ENCODE measurements around the gene GTF3C4.

The GTF3C4 gene

GRCh38 chr9:132699956-132700355 lies 29.7 kb downstream of the GTF3C4 start:
- no peak overlapping the region for H3K4me2 ChIP-seq (ENCODE audit: insufficient read depth, low read length, poor library complexity, severe bottlenecking)
- H3K27ac ChIP-seq (replicated peaks; ENCODE audit: low read length) = no peak overlapping the region
- H3K36me3 ChIP-seq (replicated peaks in 1 of 2; ENCODE audit: control insufficient read depth in 2 of 2, insufficient read depth in 2 of 2, low read length in 2 of 2) = no peaks in the 10 kb centered on the region
- H3K4ac ChIP-seq (ENCODE audit: low read length) = no peak overlapping the region
- WGBS, 2 donors (ENCODE audit: extremely low coverage in 2 of 2, insufficient read length in 2 of 2, insufficient replicate concordance in 1 of 2) = no CpG with 5 or more reads among the region's 1 CpG
- H3K9me3 ChIP-seq (replicated peaks in 1 of 2; ENCODE audit: control insufficient read depth in 2 of 2, insufficient read depth in 1 of 2, low read depth in 1 of 2, low read length in 2 of 2) = peaks cover 6 to 26% of the 10 kb centered on the region in 2 donors
- H4K8ac ChIP-seq (ENCODE audit: low read depth, low read length) = no peak overlapping the region
- no peak overlapping the region for H3K23ac ChIP-seq (ENCODE audit: low read depth, low read length, poor library complexity)
- H3K4me1 ChIP-seq (ENCODE audit: control insufficient read depth in 2 of 2, insufficient read depth in 1 of 2, low read depth in 1 of 2, low read length in 2 of 2) = no peaks in the 10 kb centered on the region
- no peak overlapping the region for H2AK5ac ChIP-seq (ENCODE audit: low read depth, low read length)
- no peak overlapping the region for H2BK15ac ChIP-seq (ENCODE audit: low read length)
- H2AFZ ChIP-seq (ENCODE audit: low read length) = no peak overlapping the region
- H2BK12ac ChIP-seq (ENCODE audit: low read length) = no peak overlapping the region
- H2BK5ac ChIP-seq (ENCODE audit: low read length) = no peak overlapping the region
- no peak overlapping the region for H3K18ac ChIP-seq (ENCODE audit: low read length)
- H3K14ac ChIP-seq (ENCODE audit: low read length) = no peak overlapping the region
- no peak overlapping the region for H4K91ac ChIP-seq (ENCODE audit: low read depth, low read length, poor library complexity)
- no peak for DNase-seq (ENCODE audit: low spot score)
- H3K4me3 ChIP-seq (ENCODE audit: low read length in 2 of 2) = no peak overlapping the region
- H3K9ac ChIP-seq (ENCODE audit: low read depth, low read length, poor library complexity) = no peak overlapping the region
- H3K79me1 ChIP-seq (ENCODE audit: low read depth, low read length) = no peaks in the 10 kb centered on the region
- H2BK120ac ChIP-seq (ENCODE audit: low read depth, low read length) = no peak overlapping the region
- no peaks in the 10 kb centered on the region for H3K27me3 ChIP-seq (ENCODE audit: control insufficient read depth in 3 of 3, insufficient read depth in 3 of 3, low read depth in 1 of 3, low read length in 3 of 3)

GRCh38 chr9:132702254-132702653 lies 32.0 kb downstream of the GTF3C4 start:
- Histone ChIP-seq H3K4me3 (ENCODE audit: low read length in 2 of 2) (no peak overlapping the region), H4K91ac (ENCODE audit: low read depth, low read length, poor library complexity) (no peak overlapping the region), H3K36me3 (replicated peaks in 1 of 2; ENCODE audit: control insufficient read depth in 2 of 2, insufficient read depth in 2 of 2, low read length in 2 of 2) (no peaks in the 10 kb centered on the region), H2BK15ac (ENCODE audit: low read length) (no peak overlapping the region), H4K8ac (ENCODE audit: low read depth, low read length) (no peak overlapping the region), H2BK12ac (ENCODE audit: low read length) (no peak overlapping the region), H3K27ac (replicated peaks; ENCODE audit: low read length) (no peak overlapping the region), H2AFZ (ENCODE audit: low read length) (no peak overlapping the region), H3K14ac (ENCODE audit: low read length) (no peak overlapping the region), H3K23ac (ENCODE audit: low read depth, low read length, poor library complexity) (no peak overlapping the region), H3K27me3 (ENCODE audit: control insufficient read depth in 3 of 3, insufficient read depth in 3 of 3, low read depth in 1 of 3, low read length in 3 of 3) (no peaks in the 10 kb centered on the region), H3K79me1 (ENCODE audit: low read depth, low read length) (no peaks in the 10 kb centered on the region), H3K18ac (ENCODE audit: low read length) (no peak overlapping the region), H2AK5ac (ENCODE audit: low read depth, low read length) (no peak overlapping the region), H3K9me3 (replicated peaks in 1 of 2; ENCODE audit: control insufficient read depth in 2 of 2, insufficient read depth in 1 of 2, low read depth in 1 of 2, low read length in 2 of 2) (peaks cover 2 to 17% of the 10 kb centered on the region in 2 donors), H3K4me2 (ENCODE audit: insufficient read depth, low read length, poor library complexity, severe bottlenecking) (no peak overlapping the region), H2BK120ac (ENCODE audit: low read depth, low read length) (no peak overlapping the region), H2BK5ac (ENCODE audit: low read length) (no peak overlapping the region), H3K4me1 (ENCODE audit: control insufficient read depth in 2 of 2, insufficient read depth in 1 of 2, low read depth in 1 of 2, low read length in 2 of 2) (no peaks in the 10 kb centered on the region), H3K9ac (ENCODE audit: low read depth, low read length, poor library complexity) (no peak overlapping the region), H3K4ac (ENCODE audit: low read length) (no peak overlapping the region)
- DNase-seq (ENCODE audit: low spot score) = no peak
- no CpG with 5 or more reads among the region's 1 CpG for WGBS, 2 donors (ENCODE audit: extremely low coverage in 2 of 2, insufficient read length in 2 of 2, insufficient replicate concordance in 1 of 2)

- no peak overlapping the region for H3K23ac ChIP-seq (ENCODE audit: low read depth, low read length, poor library complexity)
- H3K27me3 ChIP-seq (ENCODE audit: control insufficient read depth in 3 of 3, insufficient read depth in 3 of 3, low read depth in 1 of 3, low read length in 3 of 3) = no peaks in the 10 kb centered on the region
- H3K27ac ChIP-seq (replicated peaks; ENCODE audit: low read length) = no peak overlapping the region
- peaks cover 2 to 7% of the 10 kb centered on the region in 2 donors for H3K9me3 ChIP-seq (replicated peaks in 1 of 2; ENCODE audit: control insufficient read depth in 2 of 2, insufficient read depth in 1 of 2, low read depth in 1 of 2, low read length in 2 of 2)
- H3K9ac ChIP-seq (ENCODE audit: low read depth, low read length, poor library complexity) = no peak overlapping the region
- H2BK120ac ChIP-seq (ENCODE audit: low read depth, low read length) = no peak overlapping the region
- H2BK15ac ChIP-seq (ENCODE audit: low read length) = no peak overlapping the region
- H3K4me1 ChIP-seq (ENCODE audit: control insufficient read depth in 2 of 2, insufficient read depth in 1 of 2, low read depth in 1 of 2, low read length in 2 of 2) = no peaks in the 10 kb centered on the region
- H3K14ac ChIP-seq (ENCODE audit: low read length) = no peak overlapping the region
- no peak overlapping the region for H4K8ac ChIP-seq (ENCODE audit: low read depth, low read length)
- no peak overlapping the region for H4K91ac ChIP-seq (ENCODE audit: low read depth, low read length, poor library complexity)
- H2BK12ac ChIP-seq (ENCODE audit: low read length) = no peak overlapping the region
- H3K79me1 ChIP-seq (ENCODE audit: low read depth, low read length) = no peaks in the 10 kb centered on the region
- H3K4me3 ChIP-seq (ENCODE audit: low read length in 2 of 2) = no peak overlapping the region
- DNase-seq (ENCODE audit: low spot score) = no peak
- no peak overlapping the region for H3K4ac ChIP-seq (ENCODE audit: low read length)
- no CpG with 5 or more reads among the region's 2 CpGs for WGBS, 2 donors (ENCODE audit: extremely low coverage in 2 of 2, insufficient read length in 2 of 2, insufficient replicate concordance in 1 of 2)
- H3K36me3 ChIP-seq (replicated peaks in 1 of 2; ENCODE audit: control insufficient read depth in 2 of 2, insufficient read depth in 2 of 2, low read length in 2 of 2) = no peaks in the 10 kb centered on the region
- no peak overlapping the region for H2BK5ac ChIP-seq (ENCODE audit: low read length)
- no peak overlapping the region for H2AFZ ChIP-seq (ENCODE audit: low read length)
- H2AK5ac ChIP-seq (ENCODE audit: low read depth, low read length) = no peak overlapping the region
- no peak overlapping the region for H3K18ac ChIP-seq (ENCODE audit: low read length)
- H3K4me2 ChIP-seq (ENCODE audit: insufficient read depth, low read length, poor library complexity, severe bottlenecking) = no peak overlapping the region
Measured at GRCh38 chr9:132703336-132703735, 33.1 kb downstream of the GTF3C4 start.

GRCh38 chr9:132708239-132708638 lies 38.0 kb downstream of the GTF3C4 start:
- no peak overlapping the region for H3K14ac ChIP-seq (ENCODE audit: low read length)
- H3K27me3 ChIP-seq (ENCODE audit: control insufficient read depth in 3 of 3, insufficient read depth in 3 of 3, low read depth in 1 of 3, low read length in 3 of 3) = no peaks in the 10 kb centered on the region

More at GRCh38 chr9:132708239-132708638, 38.0 kb downstream of the GTF3C4 start:
- no peak for DNase-seq (ENCODE audit: low spot score)
- H4K91ac ChIP-seq (ENCODE audit: low read depth, low read length, poor library complexity) = no peak overlapping the region
- no peak overlapping the region for H2AFZ ChIP-seq (ENCODE audit: low read length)
- H2BK120ac ChIP-seq (ENCODE audit: low read depth, low read length) = no peak overlapping the region
- H3K4me1 ChIP-seq (ENCODE audit: control insufficient read depth in 2 of 2, insufficient read depth in 1 of 2, low read depth in 1 of 2, low read length in 2 of 2) = no peaks in the 10 kb centered on the region
- no peak overlapping the region for H4K8ac ChIP-seq (ENCODE audit: low read depth, low read length)
- H3K4me2 ChIP-seq (ENCODE audit: insufficient read depth, low read length, poor library complexity, severe bottlenecking) = no peak overlapping the region
- H3K4me3 ChIP-seq (ENCODE audit: low read length in 2 of 2) = no peak overlapping the region
- H2BK15ac ChIP-seq (ENCODE audit: low read length) = no peak overlapping the region
- peaks cover 0 to 2% of the 10 kb centered on the region in 2 donors for H3K9me3 ChIP-seq (replicated peaks in 1 of 2; ENCODE audit: control insufficient read depth in 2 of 2, insufficient read depth in 1 of 2, low read depth in 1 of 2, low read length in 2 of 2)
- no peak overlapping the region for H3K18ac ChIP-seq (ENCODE audit: low read length)
- H3K23ac ChIP-seq (ENCODE audit: low read depth, low read length, poor library complexity) = no peak overlapping the region
- H3K27ac ChIP-seq (replicated peaks; ENCODE audit: low read length) = no peak overlapping the region
- no peaks in the 10 kb centered on the region for H3K36me3 ChIP-seq (replicated peaks in 1 of 2; ENCODE audit: control insufficient read depth in 2 of 2, insufficient read depth in 2 of 2, low read length in 2 of 2)
- H3K4ac ChIP-seq (ENCODE audit: low read length) = no peak overlapping the region
- H3K79me1 ChIP-seq (ENCODE audit: low read depth, low read length) = no peaks in the 10 kb centered on the region
- H3K9ac ChIP-seq (ENCODE audit: low read depth, low read length, poor library complexity) = no peak overlapping the region
- no peak overlapping the region for H2AK5ac ChIP-seq (ENCODE audit: low read depth, low read length)
- H2BK12ac ChIP-seq (ENCODE audit: low read length) = no peak overlapping the region
- no peak overlapping the region for H2BK5ac ChIP-seq (ENCODE audit: low read length)
- no CpG with 5 or more reads among the region's 8 CpGs for WGBS, 2 donors (ENCODE audit: extremely low coverage in 2 of 2, insufficient read length in 2 of 2, insufficient replicate concordance in 1 of 2)

All from neuronal stem cell (in vitro differentiated cells).